OCI-LY7 (cell line): Measurements from ENCODE around the gene NOXA1. TPM values are rescaled to one million over a fixed set of nuclear protein-coding genes. Genes with fewer than 3 reads are reported as not detected.

Experiments
- BruUV-seq: library from RNA; stranded (reverse); fragments of 400-500 nt; replicated peaks from 2 replicates; lab custom pipeline; 2021; lab: Mats Ljungman, UMichigan
- CTCF ChIA-PET: fragments of 300-600 bp; sonication (Branson Sonifier 250); formaldehyde crosslinking; loops from one replicate; lab custom pipeline; 2022; ENCODE audit warnings: antibody characterized with exemption; ENCODE audit not compliant: unreplicated experiment; lab: Charles Lee
- POLR2A ChIA-PET: fragments of 300-600 bp; sonication (Branson Sonifier 250); formaldehyde crosslinking; loops from one replicate; lab custom pipeline; 2022; ENCODE audit warnings: antibody characterized with exemption; lab: Charles Lee
- DNase-seq: peaks from one replicate; pipeline ENCODE4 v3.0.0-alpha.2; 2015; ENCODE audit warnings: low spot score
- H2AFZ ChIP-seq: fragments of 200-600 bp; sonication (generic), shearing (Covaris generic); 2 replicates; pipeline ENCODE4 v1.6.1; 2014; ENCODE audit warnings: mild to moderate bottlenecking, antibody characterized with exemption, low read length, moderate library complexity
- H3K27ac ChIP-seq: fragments of 200-600 bp; sonication (generic); 2 replicates; pipeline ENCODE4 v1.5.1; 2014; ENCODE audit warnings: mixed run types, low read depth, mild to moderate bottlenecking, moderate library complexity, low read length, inconsistent platforms; ENCODE audit not compliant: poor library complexity, severe bottlenecking
- H3K36me3 ChIP-seq: fragments of 200-600 bp; sonication (generic); 2 replicates; pipeline ENCODE4 v1.6.1; 2014; ENCODE audit warnings: mild to moderate bottlenecking, antibody characterized with exemption, low read length, moderate library complexity, mixed read lengths; ENCODE audit not compliant: insufficient read depth
- H3K4me1 ChIP-seq: fragments of 200-600 bp; sonication (generic); 2 replicates; pipeline ENCODE4 v1.5.1; 2014; ENCODE audit warnings: mild to moderate bottlenecking, low read length; ENCODE audit not compliant: insufficient read depth, poor library complexity, severe bottlenecking
- H3K4me2 ChIP-seq: fragments of 200-600 bp; sonication (generic); 2 replicates; pipeline ENCODE4 v1.6.1; 2014; ENCODE audit warnings: mild to moderate bottlenecking, low read length
- H3K4me3 ChIP-seq: fragments of 200-600 bp; sonication (generic); 2 replicates; pipeline ENCODE4 v1.5.1; 2014; ENCODE audit warnings: mild to moderate bottlenecking, low read depth, low read length; ENCODE audit not compliant: poor library complexity, severe bottlenecking
- H3K79me2 ChIP-seq: fragments of 200-600 bp; sonication (generic); 2 replicates; pipeline ENCODE4 v1.6.1; 2016; ENCODE audit warnings: low read depth, mild to moderate bottlenecking, low read length, moderate library complexity, mixed read lengths; ENCODE audit not compliant: insufficient read depth
- H3K9me2 ChIP-seq: fragments of 200-600 bp; sonication (generic); 2 replicates; pipeline ENCODE4 v1.6.1; 2016; ENCODE audit warnings: mild to moderate bottlenecking, low read length, mixed read lengths; ENCODE audit not compliant: insufficient read depth
- H3K9me3 ChIP-seq: fragments of 200-600 bp; sonication (generic); 2 replicates; pipeline ENCODE4 v1.6.1; 2014; ENCODE audit warnings: mild to moderate bottlenecking, mixed run types, low read length, mixed read lengths
- H4K20me1 ChIP-seq: fragments of 200-600 bp; sonication (generic); 2 replicates; pipeline ENCODE4 v1.6.1; 2014; ENCODE audit warnings: mild to moderate bottlenecking, antibody characterized with exemption, low read length, moderate library complexity, mixed read lengths; ENCODE audit not compliant: insufficient read depth
- CTCF ChIP-seq: fragments of 200-600 bp; sonication (generic); conservative IDR thresholded peaks from 2 replicates; pipeline ENCODE4 v1.5.1; 2014; ENCODE audit warnings: mild to moderate bottlenecking, antibody characterized with exemption, low read length, moderate library complexity, mixed read lengths
- EZH2phosphoT487 ChIP-seq: fragments of 200-600 bp; sonication (generic); IDR thresholded peaks from 2 replicates; pipeline ENCODE4 v1.6.1; 2018; ENCODE audit warnings: low read depth, borderline replicate concordance, mild to moderate bottlenecking, mixed run types, antibody characterized with exemption, low read length, moderate library complexity, mixed read lengths
- intact Hi-C: fragments of 100-400 bp; cut with micrococcal nuclease; formaldehyde crosslinking; loops from one replicate; pipeline ENCODE4 v1.10.0; 2022; ENCODE audit not compliant: unreplicated experiment
- total RNA-seq, 2 experiments: library from RNA; depleted of rRNA in 1 of 2; stranded (reverse); fragments of >200 nt in 1 of 2; shearing (Covaris generic) in 1 of 2; gene quantifications; 2 replicates each; pipeline ENCODE4 v1.2.3, GENCODE V29; 2014 to 2022

NOXA1 gene
- total RNA-seq, 2 experiments from 2014 or later = not detected

- TF ChIP-seq EZH2phosphoT487 = no peak
- TF ChIP-seq CTCF = no peak
- H3K4me1 ChIP-seq = peaks cover 21% of the 10 kb centered on the region
- H3K4me3 ChIP-seq = no peak overlapping the region
- no peaks in the 10 kb centered on the region for H3K9me2 ChIP-seq
- H3K4me2 ChIP-seq = no peak overlapping the region
- H3K9me3 ChIP-seq = no peaks in the 10 kb centered on the region
- peaks cover 9% of the 10 kb centered on the region; the same call in 1 of the 2 replicates for H3K79me2 ChIP-seq
- no peak overlapping the region for H2AFZ ChIP-seq
- no peak overlapping the region for H3K27ac ChIP-seq
- ChIA-PET CTCF (no interaction called here), POLR2A (no interaction called here)
- H4K20me1 ChIP-seq = no peaks in the 10 kb centered on the region
- intact Hi-C loops = loop anchor here (10.0 kb wide), 1 partner anchor 91 kb away; no protein-coding TSS in a partner anchor
- no TSS peak for BruUV-seq
- no peaks in the 10 kb centered on the region for H3K36me3 ChIP-seq
- no peak for DNase-seq
Observed at GRCh38 chr9:137415451-137415850, 7.7 kb upstream of the NOXA1 start.

- no peaks in the 10 kb centered on the region for H3K9me3 ChIP-seq
- H4K20me1 ChIP-seq = no peaks in the 10 kb centered on the region
- no TSS peak for BruUV-seq
- no peak overlapping the region for H3K4me3 ChIP-seq
- no peak for TF ChIP-seq EZH2phosphoT487
- TF ChIP-seq CTCF = no peak
- CTCF ChIA-PET = no interaction called here
- DNase-seq = no peak
- no peak overlapping the region for H3K27ac ChIP-seq
- peaks cover 21% of the 10 kb centered on the region for H3K4me1 ChIP-seq
- H3K36me3 ChIP-seq = no peaks in the 10 kb centered on the region
- no peak overlapping the region for H3K4me2 ChIP-seq
- H2AFZ ChIP-seq = no peak overlapping the region
- peaks cover 11% of the 10 kb centered on the region; the same call in 1 of the 2 replicates for H3K79me2 ChIP-seq
- H3K9me2 ChIP-seq = no peaks in the 10 kb centered on the region
- intact Hi-C loops = loop anchor here (10.0 kb wide), 1 partner anchor 91 kb away; no protein-coding TSS in a partner anchor
- POLR2A ChIA-PET = no interaction called here
Observed at GRCh38 chr9:137416006-137416562, 7.1 kb upstream of the NOXA1 start.

GRCh38 chr9:137416563-137417151 is 6.5 kb upstream of the NOXA1 start:
- Histone ChIP-seq H3K27ac (no peak overlapping the region), H3K9me3 (no peaks in the 10 kb centered on the region), H3K79me2 (peaks cover 17% of the 10 kb centered on the region; the same call in 1 of the 2 replicates), H3K36me3 (no peaks in the 10 kb centered on the region), H2AFZ (peak overlapping the region; percentile 66; the same call in 1 of the 2 replicates), H3K4me3 (no peak overlapping the region), H4K20me1 (no peaks in the 10 kb centered on the region), H3K4me1 (peaks cover 26% of the 10 kb centered on the region), H3K9me2 (no peaks in the 10 kb centered on the region), H3K4me2 (peak overlapping the region; percentile 65; the same call in 1 of the 2 replicates)
- CTCF ChIA-PET = no interaction called here
- BruUV-seq = no TSS peak
- TF ChIP-seq EZH2phosphoT487 = no peak
- no peak for TF ChIP-seq CTCF
- intact Hi-C loops = loop anchor here (10.0 kb wide), 1 partner anchor 92 kb away; no protein-coding TSS in a partner anchor
- DNase-seq = no peak
- POLR2A ChIA-PET = no interaction called here
